ENCODE results near the gene CFAP92.

Gene CFAP92

GRCh38 chr3:129019266-129019665, 25.4 kb upstream of the CFAP92 start:
- FAIRE-seq, result no peak
- DNase-seq (ENCODE audit: insufficient read length, low spot score), result no peak
- TF ChIP-seq POLR2A (IDR thresholded peaks at IDR 0.05; ENCODE audit: low read depth, low read length), result no peak

GRCh38 chr3:129018751-129019150, 24.9 kb upstream of the CFAP92 start:
- TF ChIP-seq POLR2A (IDR thresholded peaks at IDR 0.05; ENCODE audit: low read depth, low read length), result no peak
- FAIRE-seq, result no peak

GRCh38 chr3:129018271-129018670, 24.4 kb upstream of the CFAP92 start:
- FAIRE-seq (no peak), DNase-seq (ENCODE audit: insufficient read length, low spot score) (no peak)
- TF ChIP-seq POLR2A (IDR thresholded peaks at IDR 0.05; ENCODE audit: low read depth, low read length), result no peak

More at GRCh38 chr3:129018751-129019150, 24.9 kb upstream of the CFAP92 start:
- no peak for DNase-seq (ENCODE audit: insufficient read length, low spot score)

GRCh38 chr3:129017484-129017899, 23.6 kb upstream of the CFAP92 start:
- no peak for TF ChIP-seq POLR2A (IDR thresholded peaks at IDR 0.05; ENCODE audit: low read depth, low read length)
- FAIRE-seq (no peak), DNase-seq (ENCODE audit: insufficient read length, low spot score) (no peak)

GRCh38 chr3:129016720-129017483, 23.0 kb upstream of the CFAP92 start:
- DNase-seq (ENCODE audit: insufficient read length, low spot score), result no peak
- TF ChIP-seq POLR2A (IDR thresholded peaks at IDR 0.05; ENCODE audit: low read depth, low read length), result no peak
- no peak for FAIRE-seq

DNA sequence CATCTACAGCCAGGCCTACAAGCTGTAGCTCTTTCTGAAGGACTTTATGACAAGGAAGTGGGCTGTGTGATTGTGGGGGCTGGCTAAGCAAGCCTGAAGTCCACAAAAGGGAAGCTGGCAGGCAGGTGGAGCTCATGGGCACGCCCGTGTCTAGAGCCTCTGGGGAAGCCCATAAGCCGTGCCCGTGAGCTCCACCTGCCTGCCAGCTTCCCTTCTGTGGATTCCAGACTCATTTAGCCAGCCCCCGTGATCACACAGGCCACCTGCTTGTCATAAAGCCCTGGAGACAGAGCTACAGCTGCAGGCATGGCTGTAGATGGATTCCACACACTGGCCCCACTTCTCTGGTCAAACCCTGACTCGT, 22.5 kb upstream of the CFAP92 start:
- no peak for FAIRE-seq
- DNase-seq (ENCODE audit: insufficient read length, low spot score), result no peak
- TF ChIP-seq POLR2A (IDR thresholded peaks at IDR 0.05; ENCODE audit: low read depth, low read length), result no peak

DNA sequence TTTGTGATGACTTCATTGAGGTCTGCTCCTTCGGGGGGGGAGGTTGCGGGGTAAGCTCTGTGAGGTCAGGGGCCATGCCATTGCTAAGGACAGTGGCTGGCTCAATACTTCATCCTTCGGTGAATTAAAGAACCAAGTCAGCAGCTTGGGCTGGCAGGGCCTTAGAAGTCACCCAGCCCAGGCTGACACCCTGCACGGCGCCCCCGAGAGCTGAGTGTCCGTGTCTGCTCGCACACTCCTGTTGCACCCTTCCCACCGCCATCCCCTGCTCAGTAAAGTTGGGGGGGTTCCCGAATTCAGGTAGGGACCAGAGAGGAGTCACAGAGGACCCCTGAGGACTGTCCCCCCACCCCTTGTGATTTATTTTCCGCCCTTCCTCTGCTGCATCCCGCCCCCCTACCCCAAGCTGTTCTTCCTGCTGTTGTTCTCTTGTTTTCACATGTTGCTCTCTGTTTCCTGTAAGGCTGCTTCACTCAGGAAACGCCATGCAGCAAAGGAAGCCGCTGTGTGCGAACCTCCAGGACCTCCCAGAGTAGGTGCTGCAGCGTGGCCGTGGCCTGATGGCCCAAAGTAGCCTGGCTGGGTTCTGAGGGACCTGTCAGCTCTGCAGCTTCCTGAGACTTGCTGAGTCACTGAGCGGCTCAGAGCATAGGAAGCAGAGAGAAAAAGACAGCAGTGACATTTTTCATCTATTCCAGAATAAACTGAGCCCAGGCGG, 21.7 kb upstream of the CFAP92 start:
- DNase-seq (ENCODE audit: insufficient read length, low spot score) (no peak), FAIRE-seq (no peak)
- no peak for TF ChIP-seq POLR2A (IDR thresholded peaks at IDR 0.05; ENCODE audit: low read depth, low read length)

DNA sequence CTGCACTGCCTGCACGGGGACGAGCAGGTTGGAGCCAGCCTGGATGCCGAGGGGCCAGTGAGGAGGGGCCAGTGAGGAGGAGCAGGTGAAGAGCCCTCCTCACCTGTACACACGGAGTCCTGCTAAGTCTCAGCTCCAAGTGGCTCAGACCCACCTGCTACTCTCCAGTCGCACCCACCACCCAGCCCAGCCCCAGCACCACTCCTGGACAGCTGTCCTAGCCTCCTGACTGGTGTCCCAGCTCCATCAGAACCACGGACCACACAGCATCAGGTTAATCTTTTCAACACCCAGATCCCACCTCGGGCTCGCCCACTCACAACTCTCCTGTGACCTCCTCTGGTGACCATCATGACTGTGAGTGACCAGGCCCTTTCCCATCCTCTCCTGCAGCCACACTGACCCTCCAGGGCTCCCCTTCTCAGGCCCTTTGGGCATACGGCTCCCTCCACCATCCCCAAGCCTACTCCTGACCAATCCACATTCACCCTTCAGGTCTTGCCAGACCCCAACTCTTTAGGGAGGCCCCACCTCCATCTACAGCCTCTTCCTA, 21.0 kb upstream of the CFAP92 start:
- TF ChIP-seq POLR2A (IDR thresholded peaks at IDR 0.05; ENCODE audit: low read depth, low read length), result no peak
- FAIRE-seq (no peak), DNase-seq (ENCODE audit: insufficient read length, low spot score) (no peak)

DNA sequence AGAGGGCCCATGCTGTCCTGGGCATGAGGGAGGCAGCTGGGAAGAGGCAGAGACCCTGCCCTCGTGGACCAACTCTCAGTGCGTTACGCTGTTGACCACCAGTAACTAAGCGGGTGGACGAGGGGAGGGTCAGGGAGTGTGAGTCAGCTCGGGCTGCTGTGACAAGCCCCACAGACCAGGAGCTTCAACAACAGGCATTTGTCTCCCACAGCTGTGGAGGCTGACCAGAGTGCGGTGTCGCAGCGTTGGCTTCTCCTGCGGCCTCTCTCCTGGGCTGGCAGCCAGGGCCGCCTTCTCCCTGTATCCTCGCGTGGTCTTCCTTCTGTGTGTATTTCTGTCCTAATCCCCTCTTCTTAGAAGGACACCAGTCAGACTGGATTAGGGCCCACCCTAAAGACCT, 20.3 kb upstream of the CFAP92 start:
- TF ChIP-seq POLR2A (IDR thresholded peaks at IDR 0.05; ENCODE audit: low read depth, low read length), result no peak
- no peak for FAIRE-seq

GRCh38 chr3:129013491-129013891, 19.6 kb upstream of the CFAP92 start:
- no peak for TF ChIP-seq POLR2A (IDR thresholded peaks at IDR 0.05; ENCODE audit: low read depth, low read length)

More for the DNA sequence above, 20.3 kb upstream of the CFAP92 start:
- no peak for DNase-seq (ENCODE audit: insufficient read length, low spot score)

GRCh38 chr3:129010310-129010956, 16.6 kb upstream of the CFAP92 start:
- no peak for TF ChIP-seq POLR2A (IDR thresholded peaks at IDR 0.05; ENCODE audit: low read depth, low read length)
- DNase-seq (ENCODE audit: insufficient read length, low spot score), result no peak
- no peak for FAIRE-seq

More at GRCh38 chr3:129013491-129013891, 19.6 kb upstream of the CFAP92 start:
- DNase-seq (ENCODE audit: insufficient read length, low spot score) (peak; percentile 71), FAIRE-seq (no peak)

GRCh38 chr3:129009266-129009665, 15.4 kb upstream of the CFAP92 start:
- FAIRE-seq (no peak), DNase-seq (ENCODE audit: insufficient read length, low spot score) (no peak)
- TF ChIP-seq POLR2A (IDR thresholded peaks at IDR 0.05; ENCODE audit: low read depth, low read length), result no peak

DNA sequence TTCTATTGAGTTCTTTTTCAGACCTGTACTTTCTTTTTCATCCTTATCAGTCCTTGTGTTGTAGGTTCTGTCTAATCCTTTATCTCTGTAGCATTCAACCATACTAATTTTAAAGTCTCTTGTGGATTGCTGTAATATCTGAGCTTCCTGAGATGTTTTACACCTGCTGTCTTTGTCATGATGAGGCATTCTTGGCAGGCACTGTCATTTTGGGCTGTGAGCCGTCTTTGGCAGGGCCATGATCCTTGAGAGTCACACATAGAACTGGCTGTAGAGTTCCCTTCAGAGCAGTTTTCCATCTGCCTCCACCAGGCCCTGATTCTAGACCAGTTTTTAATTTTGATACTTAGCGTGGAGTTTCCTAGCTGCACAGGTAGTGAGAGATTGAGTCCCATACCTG, 13.9 kb upstream of the CFAP92 start:
- no peak for TF ChIP-seq POLR2A (IDR thresholded peaks at IDR 0.05; ENCODE audit: low read depth, low read length)
- no peak for FAIRE-seq

GRCh38 chr3:129006864-129007263, 13.0 kb upstream of the CFAP92 start:
- FAIRE-seq (no peak), DNase-seq (ENCODE audit: insufficient read length, low spot score) (no peak)
- no peak for TF ChIP-seq POLR2A (IDR thresholded peaks at IDR 0.05; ENCODE audit: low read depth, low read length)

More for the DNA sequence above, 13.9 kb upstream of the CFAP92 start:
- no peak for DNase-seq (ENCODE audit: insufficient read length, low spot score)
